OCI-LY7 (cell line): ENCODE measurements around the gene CERS6. TPM values are rescaled to one million over a fixed set of nuclear protein-coding genes. Genes with fewer than 3 reads are reported as not detected.
A peak's percentile ranks its signal among the peaks of the same experiment; 100 is the strongest.

Experiments used
- BruUV-seq: library from RNA; stranded (reverse); fragments of 400-500 nt; replicated peaks from 2 replicates; lab custom pipeline; 2021; lab: Mats Ljungman, UMichigan
- CTCF ChIA-PET: fragments of 300-600 bp; sonication (Branson Sonifier 250); formaldehyde crosslinking; loops from one replicate; lab custom pipeline; 2022; ENCODE audit warnings: antibody characterized with exemption; ENCODE audit not compliant: unreplicated experiment; lab: Charles Lee
- POLR2A ChIA-PET: fragments of 300-600 bp; sonication (Branson Sonifier 250); formaldehyde crosslinking; loops from one replicate; lab custom pipeline; 2022; ENCODE audit warnings: antibody characterized with exemption; lab: Charles Lee
- DNase-seq: peaks from one replicate; pipeline ENCODE4 v3.0.0-alpha.2; 2015; ENCODE audit warnings: low spot score
- H2AFZ ChIP-seq: fragments of 200-600 bp; sonication (generic), shearing (Covaris generic); 2 replicates; pipeline ENCODE4 v1.6.1; 2014; ENCODE audit warnings: mild to moderate bottlenecking, antibody characterized with exemption, low read length, moderate library complexity
- H3K27ac ChIP-seq: fragments of 200-600 bp; sonication (generic); 2 replicates; pipeline ENCODE4 v1.5.1; 2014; ENCODE audit warnings: mixed run types, low read depth, mild to moderate bottlenecking, moderate library complexity, low read length, inconsistent platforms; ENCODE audit not compliant: poor library complexity, severe bottlenecking
- H3K36me3 ChIP-seq: fragments of 200-600 bp; sonication (generic); 2 replicates; pipeline ENCODE4 v1.6.1; 2014; ENCODE audit warnings: mild to moderate bottlenecking, antibody characterized with exemption, low read length, moderate library complexity, mixed read lengths; ENCODE audit not compliant: insufficient read depth
- H3K4me1 ChIP-seq: fragments of 200-600 bp; sonication (generic); 2 replicates; pipeline ENCODE4 v1.5.1; 2014; ENCODE audit warnings: mild to moderate bottlenecking, low read length; ENCODE audit not compliant: insufficient read depth, poor library complexity, severe bottlenecking
- H3K4me2 ChIP-seq: fragments of 200-600 bp; sonication (generic); 2 replicates; pipeline ENCODE4 v1.6.1; 2014; ENCODE audit warnings: mild to moderate bottlenecking, low read length
- H3K4me3 ChIP-seq: fragments of 200-600 bp; sonication (generic); 2 replicates; pipeline ENCODE4 v1.5.1; 2014; ENCODE audit warnings: mild to moderate bottlenecking, low read depth, low read length; ENCODE audit not compliant: poor library complexity, severe bottlenecking
- H3K79me2 ChIP-seq: fragments of 200-600 bp; sonication (generic); 2 replicates; pipeline ENCODE4 v1.6.1; 2016; ENCODE audit warnings: low read depth, mild to moderate bottlenecking, low read length, moderate library complexity, mixed read lengths; ENCODE audit not compliant: insufficient read depth
- H3K9me2 ChIP-seq: fragments of 200-600 bp; sonication (generic); 2 replicates; pipeline ENCODE4 v1.6.1; 2016; ENCODE audit warnings: mild to moderate bottlenecking, low read length, mixed read lengths; ENCODE audit not compliant: insufficient read depth
- H3K9me3 ChIP-seq: fragments of 200-600 bp; sonication (generic); 2 replicates; pipeline ENCODE4 v1.6.1; 2014; ENCODE audit warnings: mild to moderate bottlenecking, mixed run types, low read length, mixed read lengths
- H4K20me1 ChIP-seq: fragments of 200-600 bp; sonication (generic); 2 replicates; pipeline ENCODE4 v1.6.1; 2014; ENCODE audit warnings: mild to moderate bottlenecking, antibody characterized with exemption, low read length, moderate library complexity, mixed read lengths; ENCODE audit not compliant: insufficient read depth
- EZH2phosphoT487 ChIP-seq: fragments of 200-600 bp; sonication (generic); IDR thresholded peaks from 2 replicates; pipeline ENCODE4 v1.6.1; 2018; ENCODE audit warnings: low read depth, borderline replicate concordance, mild to moderate bottlenecking, mixed run types, antibody characterized with exemption, low read length, moderate library complexity, mixed read lengths
- intact Hi-C: fragments of 100-400 bp; cut with micrococcal nuclease; formaldehyde crosslinking; loops from one replicate; pipeline ENCODE4 v1.10.0; 2022; ENCODE audit not compliant: unreplicated experiment
- total RNA-seq, 2 experiments: library from RNA; depleted of rRNA in 1 of 2; stranded (reverse); fragments of >200 nt in 1 of 2; shearing (Covaris generic) in 1 of 2; gene quantifications; 2 replicates each; pipeline ENCODE4 v1.2.3, GENCODE V29; 2014 to 2022
- TF ChIP-seq, protein P1 (sequence below): fragments of 200-600 bp; sonication (generic); conservative IDR thresholded peaks from 2 replicates; pipeline ENCODE4 v1.5.1; 2014; ENCODE audit warnings: mild to moderate bottlenecking, antibody characterized with exemption, low read length, moderate library complexity, mixed read lengths

The CERS6 gene
- total RNA-seq, 2 experiments from 2014 or later: 0.04 TPM; not detected in 1

DNA sequence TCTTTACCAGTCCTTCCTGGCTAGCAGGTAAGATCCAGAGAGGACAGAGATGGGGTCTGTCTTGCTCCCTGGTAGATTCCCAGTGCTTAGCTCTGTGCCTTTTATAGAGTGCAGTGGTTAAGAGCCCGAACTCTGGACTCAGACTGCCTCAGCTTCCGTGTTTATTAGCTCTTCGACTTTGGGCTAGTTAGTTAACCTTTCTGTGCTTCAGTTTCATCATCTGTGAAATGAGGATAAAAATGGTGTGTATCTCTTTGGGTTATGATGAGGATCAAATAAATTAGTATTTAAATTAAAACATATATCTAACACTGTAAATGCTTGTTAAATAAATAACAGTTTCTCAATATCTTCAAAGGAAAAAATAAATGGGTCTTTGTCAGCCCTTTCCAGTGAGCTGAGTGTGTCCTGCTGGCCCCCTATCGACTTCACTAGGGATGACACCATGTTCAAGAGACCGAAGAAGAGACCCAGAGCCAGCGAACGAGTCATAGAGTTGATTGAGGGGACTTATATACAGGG lies 38.2 kb downstream of the CERS6 start:
- Histone ChIP-seq H4K20me1 (no peaks in the 10 kb centered on the region), H3K4me2 (no peak overlapping the region), H3K9me2 (no peaks in the 10 kb centered on the region), H3K36me3 (no peaks in the 10 kb centered on the region), H2AFZ (no peak overlapping the region), H3K4me1 (peaks cover 11% of the 10 kb centered on the region), H3K9me3 (no peaks in the 10 kb centered on the region), H3K27ac (no peak overlapping the region), H3K4me3 (no peak overlapping the region), H3K79me2 (no peaks in the 10 kb centered on the region)
- CTCF ChIA-PET: no interaction called here
- DNase-seq: no peak
- BruUV-seq: no TSS peak
- TF ChIP-seq, protein P1, sequence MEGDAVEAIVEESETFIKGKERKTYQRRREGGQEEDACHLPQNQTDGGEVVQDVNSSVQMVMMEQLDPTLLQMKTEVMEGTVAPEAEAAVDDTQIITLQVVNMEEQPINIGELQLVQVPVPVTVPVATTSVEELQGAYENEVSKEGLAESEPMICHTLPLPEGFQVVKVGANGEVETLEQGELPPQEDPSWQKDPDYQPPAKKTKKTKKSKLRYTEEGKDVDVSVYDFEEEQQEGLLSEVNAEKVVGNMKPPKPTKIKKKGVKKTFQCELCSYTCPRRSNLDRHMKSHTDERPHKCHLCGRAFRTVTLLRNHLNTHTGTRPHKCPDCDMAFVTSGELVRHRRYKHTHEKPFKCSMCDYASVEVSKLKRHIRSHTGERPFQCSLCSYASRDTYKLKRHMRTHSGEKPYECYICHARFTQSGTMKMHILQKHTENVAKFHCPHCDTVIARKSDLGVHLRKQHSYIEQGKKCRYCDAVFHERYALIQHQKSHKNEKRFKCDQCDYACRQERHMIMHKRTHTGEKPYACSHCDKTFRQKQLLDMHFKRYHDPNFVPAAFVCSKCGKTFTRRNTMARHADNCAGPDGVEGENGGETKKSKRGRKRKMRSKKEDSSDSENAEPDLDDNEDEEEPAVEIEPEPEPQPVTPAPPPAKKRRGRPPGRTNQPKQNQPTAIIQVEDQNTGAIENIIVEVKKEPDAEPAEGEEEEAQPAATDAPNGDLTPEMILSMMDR: peak; percentile 51
- TF ChIP-seq EZH2phosphoT487: no peak
- POLR2A ChIA-PET: no interaction called here
- intact Hi-C loops: no loop called here

DNA sequence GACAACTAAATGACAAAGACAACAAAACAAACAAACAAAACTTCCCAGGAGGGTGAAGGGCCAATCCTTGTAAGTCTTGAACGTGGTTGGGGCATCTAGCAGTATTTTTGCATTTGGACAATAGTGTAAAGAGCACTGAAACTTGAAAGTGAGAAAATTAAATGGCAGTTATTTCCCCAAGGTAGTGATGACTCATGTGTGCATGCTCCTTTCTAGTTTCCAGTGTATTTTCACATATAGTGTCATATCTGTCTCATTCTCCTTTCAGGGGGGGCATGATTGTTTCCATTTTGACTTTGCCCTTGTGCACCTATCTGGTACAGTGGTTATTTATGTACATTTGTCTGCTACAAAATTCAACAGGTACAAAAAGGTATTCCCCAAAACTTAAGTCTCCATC lies 39.5 kb downstream of the CERS6 start:
- POLR2A ChIA-PET: interaction anchor here (0.6 to 1.0 kb wide), 2 partner anchors 9 to 13 kb away, joined by 5 read pairs; no protein-coding TSS in a partner anchor
- peaks cover 6% of the 10 kb centered on the region for H3K4me1 ChIP-seq

DNA sequence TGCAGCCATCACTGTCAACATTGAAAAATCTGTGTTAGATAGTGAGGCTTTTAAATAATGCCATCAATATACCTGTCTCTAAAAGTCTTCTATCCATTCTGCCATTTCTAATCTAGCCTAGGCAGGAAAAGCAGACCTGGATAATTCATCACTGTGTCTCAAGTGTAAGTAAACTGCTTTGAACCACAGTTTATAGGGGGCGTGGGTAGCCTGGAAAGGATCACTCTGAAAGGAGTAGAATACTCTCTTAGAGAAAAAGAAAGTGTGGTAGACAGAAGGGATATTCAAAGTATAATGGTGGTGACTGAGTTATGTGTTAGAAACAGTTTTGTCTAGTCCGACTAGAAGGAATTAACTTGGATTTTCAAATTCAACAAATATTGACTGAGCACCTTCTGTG lies 40.8 kb downstream of the CERS6 start:
- no peak for DNase-seq
- intact Hi-C loops: no loop called here
- H3K36me3 ChIP-seq: no peaks in the 10 kb centered on the region
- CTCF ChIA-PET: no interaction called here
- no peak overlapping the region for H2AFZ ChIP-seq
- H3K4me2 ChIP-seq: no peak overlapping the region
- no peaks in the 10 kb centered on the region for H3K79me2 ChIP-seq
- no peaks in the 10 kb centered on the region for H4K20me1 ChIP-seq
- H3K9me2 ChIP-seq: no peaks in the 10 kb centered on the region
- no peaks in the 10 kb centered on the region for H3K9me3 ChIP-seq
- no TSS peak for BruUV-seq
- POLR2A ChIA-PET: no interaction called here
- H3K4me3 ChIP-seq: no peak overlapping the region
- no peak for TF ChIP-seq EZH2phosphoT487
- TF ChIP-seq, protein P1: no peak
- no peaks in the 10 kb centered on the region for H3K4me1 ChIP-seq
- no peak overlapping the region for H3K27ac ChIP-seq

More for the DNA sequence above, 39.5 kb downstream of the CERS6 start:
- Histone ChIP-seq H4K20me1 (no peaks in the 10 kb centered on the region), H2AFZ (no peak overlapping the region), H3K9me2 (no peaks in the 10 kb centered on the region), H3K9me3 (no peaks in the 10 kb centered on the region), H3K4me2 (no peak overlapping the region), H3K27ac (no peak overlapping the region), H3K79me2 (no peaks in the 10 kb centered on the region), H3K4me3 (no peak overlapping the region), H3K36me3 (no peaks in the 10 kb centered on the region)
- CTCF ChIA-PET: no interaction called here
- BruUV-seq: no TSS peak
- intact Hi-C loops: no loop called here
- DNase-seq: no peak
- no peak for TF ChIP-seq EZH2phosphoT487
- TF ChIP-seq, protein P1: no peak
